WTC11 (cell line): ENCODE measurements around the gene PSMD3. TPM values are rescaled to one million over a fixed set of nuclear protein-coding genes. Genes with fewer than 3 reads are reported as not detected.
"Not testable (repeated sequence)": the region's sequence is repeated elsewhere in the genome, so short reads cannot be mapped to it uniquely, and the experiment has no call there.

Experiments used
- ATAC-seq: fragments of 200-7000 bp; cut with Tn5 transposase; 2 replicates; pipeline ENCODE4 v1.10.0; 2021; ENCODE audit warnings: mild to moderate bottlenecking, moderate library complexity
- CTCF ChIA-PET: fragments of 300-600 bp; sonication (Branson Sonifier 250); formaldehyde crosslinking; loops from one replicate; lab custom pipeline; 2021; ENCODE audit warnings: antibody characterized with exemption; lab: Charles Lee
- POLR2A ChIA-PET: fragments of 350-600 bp; sonication (Branson Sonifier 250); formaldehyde crosslinking; loops from one replicate; lab custom pipeline; 2021; ENCODE audit warnings: antibody characterized with exemption; lab: Charles Lee
- DNase-seq: peaks from one replicate; pipeline ENCODE4 v3.0.0; 2021; ENCODE audit warnings: low spot score
- H3K27ac Mint-ChIP-seq: 2 replicates; pipeline ENCODE4 v1.8.0; 2021; ENCODE audit warnings: mixed read lengths
- H3K27me3 Mint-ChIP-seq: 2 replicates; pipeline ENCODE4 v1.8.0; 2021; ENCODE audit warnings: low read depth, mild to moderate bottlenecking, moderate library complexity, mixed read lengths
- H3K36me3 Mint-ChIP-seq: 2 replicates; pipeline ENCODE4 v1.8.0; 2021; ENCODE audit warnings: mixed read lengths
- H3K4me1 Mint-ChIP-seq: 2 replicates; pipeline ENCODE4 v1.8.0; 2022; ENCODE audit warnings: mixed read lengths
- H3K4me3 Mint-ChIP-seq: 2 replicates; pipeline ENCODE4 v1.8.0; 2021; ENCODE audit warnings: mild to moderate bottlenecking, moderate library complexity, mixed read lengths
- H3K9me3 Mint-ChIP-seq: 2 replicates; pipeline ENCODE4 v1.8.0; 2021; ENCODE audit warnings: mixed read lengths
- NFYB ChIP-seq: sonication (generic); formaldehyde crosslinking; conservative IDR thresholded peaks from 2 replicates; pipeline ENCODE4 v1.8.0; 2022; ENCODE audit warnings: low read depth, missing genetic modification reagents
- PREB ChIP-seq: sonication (generic); formaldehyde crosslinking; IDR thresholded peaks from 2 replicates; pipeline ENCODE4 v1.8.1; 2022; ENCODE audit warnings: mild to moderate bottlenecking, missing genetic modification reagents, moderate library complexity, borderline replicate concordance
- SMAD3 ChIP-seq: sonication (generic); formaldehyde crosslinking; IDR thresholded peaks from 2 replicates; pipeline ENCODE4 v1.8.0; 2022; ENCODE audit warnings: missing genetic modification reagents, mild to moderate bottlenecking, borderline replicate concordance
- ZBTB21 ChIP-seq: sonication (generic); formaldehyde crosslinking; IDR thresholded peaks from 2 replicates; pipeline ENCODE4 v1.8.1; 2023; ENCODE audit warnings: mild to moderate bottlenecking, missing genetic modification reagents, borderline replicate concordance
- ZNF121 ChIP-seq: sonication (generic); formaldehyde crosslinking; IDR thresholded peaks from 2 replicates; pipeline ENCODE4 v1.8.0; 2023; ENCODE audit warnings: missing genetic modification reagents
- ZNF317 ChIP-seq: sonication (generic); formaldehyde crosslinking; IDR thresholded peaks from 2 replicates; pipeline ENCODE4 v1.8.1; 2023; ENCODE audit warnings: low read depth, mild to moderate bottlenecking, moderate library complexity, missing genetic modification reagents, borderline replicate concordance
- total RNA-seq: library from RNA; stranded (reverse); gene quantifications from 3 replicates; pipeline ENCODE4 v1.2.3, GENCODE V29; 2021

Gene PSMD3
- total RNA-seq, 1 experiment from 2014 or later = 190 TPM

- Mint-ChIP-seq H3K27me3 (no peaks in the 10 kb centered on the region), H3K4me1 (no peaks in the 10 kb centered on the region), H3K4me3 (no peak overlapping the region), H3K27ac (no peak overlapping the region), H3K36me3 (no peaks in the 10 kb centered on the region), H3K9me3 (no peaks in the 10 kb centered on the region)
- no peak for DNase-seq
- no peak for TF ChIP-seq PREB (CRISPR knock-in tag)
- ChIA-PET POLR2A (interaction anchor here (0.6 kb wide), 1 partner anchor 34 kb away, joined by 4 read pairs; no protein-coding TSS in a partner anchor), CTCF (no interaction called here)
- no peak for ATAC-seq
These were observed 24.9 kb downstream of the PSMD3 start for GRCh38 chr17:40005520-40005919.

GRCh38 chr17:40010946-40011500, 30.4 kb downstream of the PSMD3 start:
- H3K4me3 Mint-ChIP-seq, H3K27ac Mint-ChIP-seq, POLR2A ChIA-PET, DNase-seq, H3K36me3 Mint-ChIP-seq, H3K27me3 Mint-ChIP-seq, ATAC-seq: not testable (repeated sequence)
- peaks cover 14% of the 10 kb centered on the region for H3K9me3 Mint-ChIP-seq
- CTCF ChIA-PET = interaction anchor here (1.2 to 2.1 kb wide), 2 partner anchors 64 to 257 kb away, joined by 3 to 6 read pairs; no protein-coding TSS in a partner anchor
- peaks cover 23% of the 10 kb centered on the region for H3K4me1 Mint-ChIP-seq

GRCh38 chr17:40012017-40012647, 31.5 kb downstream of the PSMD3 start:
- CTCF ChIA-PET = interaction anchor here (0.6 to 7.6 kb wide), 7 partner anchors 10 to 74 kb away, joined by 3 to 128 read pairs (median 27); no protein-coding TSS in a partner anchor
- DNase-seq, ATAC-seq, H3K4me3 Mint-ChIP-seq, H3K36me3 Mint-ChIP-seq, H3K27me3 Mint-ChIP-seq, POLR2A ChIA-PET: not testable (repeated sequence)
- H3K9me3 Mint-ChIP-seq = peaks cover 14% of the 10 kb centered on the region
- 0 out of 2 replicates have a peak, but pooled peaks have one; percentile 20 for TF ChIP-seq NFYB
- peaks cover 23% of the 10 kb centered on the region for H3K4me1 Mint-ChIP-seq
- H3K27ac Mint-ChIP-seq = peak overlapping the region; percentile 76; the same call in 1 of the 2 replicates

- Mint-ChIP-seq H3K9me3 (peaks cover 14% of the 10 kb centered on the region), H3K36me3 (no peaks in the 10 kb centered on the region), H3K4me1 (peaks cover 45% of the 10 kb centered on the region), H3K27ac (no peak overlapping the region), H3K27me3 (no peaks in the 10 kb centered on the region), H3K4me3 (no peak overlapping the region)
- ChIA-PET POLR2A (no interaction called here), CTCF (interaction anchor here (0.6 to 7.6 kb wide), 8 partner anchors 12 to 276 kb away, joined by 3 to 128 read pairs (median 12); no protein-coding TSS in a partner anchor)
- no peak for TF ChIP-seq ZNF317 (CRISPR knock-in tag)
- 0 out of 2 replicates have a peak, but pooled peaks have one; percentile 15 for TF ChIP-seq ZNF121 (CRISPR knock-in tag)
- ATAC-seq (no peak), DNase-seq (no peak)
These were observed 33.9 kb downstream of the PSMD3 start for GRCh38 chr17:40014375-40014980.

GRCh38 chr17:40015005-40015997, 34.7 kb downstream of the PSMD3 start, which contains the start of gene CSF3:
Gene CSF3, plus strand, starts transcription at chr17:40015440. Its CDS starts 35 bp downstream, at chr17:40015475.
- H3K4me3 Mint-ChIP-seq = no peak within 1 kb of the TSS
- H3K36me3 Mint-ChIP-seq = peaks cover 7% of the 10 kb centered on the region
- H3K27me3 Mint-ChIP-seq = no peaks in the 10 kb centered on the region
- ChIA-PET POLR2A (interaction anchor here (0.7 kb wide), 1 partner anchor 8 kb away, joined by 3 read pairs; no protein-coding TSS in a partner anchor), CTCF (interaction anchor here (0.6 to 7.6 kb wide), 11 partner anchors 11 to 204 kb away, joined by 3 to 128 read pairs (median 4); partner anchors contain the start of gene WIPF2)
- TF ChIP-seq NFYB (no peak), SMAD3 (no peak), ZBTB21 (CRISPR knock-in tag) (no peak)
- ATAC-seq (no peak), DNase-seq (no peak)
- H3K27ac Mint-ChIP-seq = no peak within 1 kb of the TSS
- H3K4me1 Mint-ChIP-seq = peaks cover 47% of the 10 kb centered on the region
- H3K9me3 Mint-ChIP-seq = peaks cover 14% of the 10 kb centered on the region
